Bone marrow (tissue), 2 donors: ENCODE results near the gene NOG.

Source experiments
- DNase-seq, 2 donors: peaks; one replicate each; lab custom pipeline; 2025; lab: John Stamatoyannopoulos, UW

NOG gene

GRCh38 chr17:56597495-56597990, 4.0 kb downstream of the NOG start:
- no peak for DNase-seq

GRCh38 chr17:56598466-56598865, 5.0 kb downstream of the NOG start:
- DNase-seq: no peak

- DNase-seq: no peak
Observed at GRCh38 chr17:56599088-56599487, 5.6 kb downstream of the NOG start.

GRCh38 chr17:56599566-56599965, 6.1 kb downstream of the NOG start:
- no peak for DNase-seq

- DNase-seq: no peak
Observed at GRCh38 chr17:56600256-56600655, 6.8 kb downstream of the NOG start.

- DNase-seq: no peak
Observed at GRCh38 chr17:56601591-56601990, 8.1 kb downstream of the NOG start.

GRCh38 chr17:56602292-56603130, 9.0 kb downstream of the NOG start:
- DNase-seq: no peak

- no peak for DNase-seq
Observed at GRCh38 chr17:56603486-56604238, 10.2 kb downstream of the NOG start.

GRCh38 chr17:56604691-56605290, 11.3 kb downstream of the NOG start:
- no peak for DNase-seq

GRCh38 chr17:56608944-56609343, 15.4 kb downstream of the NOG start:
- no peak for DNase-seq

GRCh38 chr17:56610321-56610720, 16.8 kb downstream of the NOG start:
- DNase-seq: no peak

- DNase-seq: no peak
Observed at GRCh38 chr17:56613131-56613530, 19.6 kb downstream of the NOG start.

GRCh38 chr17:56614522-56614921, 21.0 kb downstream of the NOG start:
- no peak for DNase-seq

- DNase-seq: no peak
Observed at GRCh38 chr17:56616239-56616638, 22.7 kb downstream of the NOG start.

GRCh38 chr17:56623383-56623782, 29.9 kb downstream of the NOG start:
- no peak for DNase-seq

GRCh38 chr17:56624309-56624708, 30.8 kb downstream of the NOG start:
- DNase-seq: no peak

GRCh38 chr17:56624912-56625311, 31.4 kb downstream of the NOG start:
- DNase-seq: no peak

- DNase-seq: no peak
Observed at GRCh38 chr17:56629531-56630075, 36.1 kb downstream of the NOG start.

GRCh38 chr17:56630202-56630601, 36.7 kb downstream of the NOG start:
- DNase-seq: no peak

GRCh38 chr17:56633681-56634080, 40.2 kb downstream of the NOG start:
- DNase-seq: no peak

- DNase-seq: no peak
Observed at GRCh38 chr17:56635641-56636040, 42.1 kb downstream of the NOG start.

- DNase-seq: no peak
Observed at GRCh38 chr17:56636265-56636664, 42.8 kb downstream of the NOG start.
